ENCODE data around the gene GAS2. TPM values are rescaled to one million over a fixed set of nuclear protein-coding genes. Genes with fewer than 3 reads are reported as not detected.
A peak's percentile ranks its signal among the peaks of the same experiment; 100 is the strongest.

GAS2 gene
- total RNA-seq, 1 donor from 2014 or later, result 0.70 TPM

DNA sequence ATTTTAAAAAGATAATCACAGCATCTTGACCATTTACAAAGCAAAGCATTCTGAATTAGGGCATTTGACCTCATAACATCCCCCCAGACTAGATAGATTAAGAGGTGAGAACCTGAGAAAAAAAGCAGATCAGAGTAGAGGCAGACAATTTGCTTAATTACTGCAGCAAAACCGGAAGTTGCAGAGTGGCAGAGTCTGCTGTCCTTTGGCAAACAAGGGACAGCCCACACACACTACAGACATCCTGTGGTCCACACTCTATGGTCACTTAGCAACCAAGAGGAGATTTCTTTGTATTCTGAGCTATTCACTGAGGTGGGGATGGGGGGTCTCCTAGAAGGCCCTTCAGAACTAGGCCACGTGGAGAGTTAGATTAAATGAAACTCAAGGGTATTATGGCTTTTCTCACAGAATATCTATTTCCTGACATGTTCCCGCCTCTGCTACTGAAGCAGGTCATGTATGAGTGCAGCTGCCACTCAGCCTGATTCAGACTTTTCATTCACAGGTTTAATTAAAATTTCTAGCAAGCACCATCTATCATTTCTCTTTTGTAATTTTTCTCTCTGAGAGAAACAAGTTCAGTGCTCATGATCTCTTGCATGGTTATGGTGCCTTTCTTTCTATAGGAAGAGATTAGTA is 114.7 kb downstream of the GAS2 start:
- H3K4me3 Mint-ChIP-seq (ENCODE audit: unreplicated experiment), result no peak overlapping the region
- DNase-seq (ENCODE audit: extremely low spot score, unreplicated experiment), result no peak
- TF ChIP-seq, protein P1, sequence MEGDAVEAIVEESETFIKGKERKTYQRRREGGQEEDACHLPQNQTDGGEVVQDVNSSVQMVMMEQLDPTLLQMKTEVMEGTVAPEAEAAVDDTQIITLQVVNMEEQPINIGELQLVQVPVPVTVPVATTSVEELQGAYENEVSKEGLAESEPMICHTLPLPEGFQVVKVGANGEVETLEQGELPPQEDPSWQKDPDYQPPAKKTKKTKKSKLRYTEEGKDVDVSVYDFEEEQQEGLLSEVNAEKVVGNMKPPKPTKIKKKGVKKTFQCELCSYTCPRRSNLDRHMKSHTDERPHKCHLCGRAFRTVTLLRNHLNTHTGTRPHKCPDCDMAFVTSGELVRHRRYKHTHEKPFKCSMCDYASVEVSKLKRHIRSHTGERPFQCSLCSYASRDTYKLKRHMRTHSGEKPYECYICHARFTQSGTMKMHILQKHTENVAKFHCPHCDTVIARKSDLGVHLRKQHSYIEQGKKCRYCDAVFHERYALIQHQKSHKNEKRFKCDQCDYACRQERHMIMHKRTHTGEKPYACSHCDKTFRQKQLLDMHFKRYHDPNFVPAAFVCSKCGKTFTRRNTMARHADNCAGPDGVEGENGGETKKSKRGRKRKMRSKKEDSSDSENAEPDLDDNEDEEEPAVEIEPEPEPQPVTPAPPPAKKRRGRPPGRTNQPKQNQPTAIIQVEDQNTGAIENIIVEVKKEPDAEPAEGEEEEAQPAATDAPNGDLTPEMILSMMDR (IDR thresholded peaks at IDR 0.05), result no peak
- no peaks in the 10 kb centered on the region for H3K36me3 Mint-ChIP-seq (ENCODE audit: unreplicated experiment)
- no peaks in the 10 kb centered on the region for H3K9me3 Mint-ChIP-seq (ENCODE audit: unreplicated experiment)
- H3K27ac Mint-ChIP-seq (ENCODE audit: unreplicated experiment), result no peak overlapping the region
- peaks cover 29% of the 10 kb centered on the region for H3K27me3 Mint-ChIP-seq (ENCODE audit: unreplicated experiment)
- H3K4me1 Mint-ChIP-seq (ENCODE audit: unreplicated experiment), result no peaks in the 10 kb centered on the region

DNA sequence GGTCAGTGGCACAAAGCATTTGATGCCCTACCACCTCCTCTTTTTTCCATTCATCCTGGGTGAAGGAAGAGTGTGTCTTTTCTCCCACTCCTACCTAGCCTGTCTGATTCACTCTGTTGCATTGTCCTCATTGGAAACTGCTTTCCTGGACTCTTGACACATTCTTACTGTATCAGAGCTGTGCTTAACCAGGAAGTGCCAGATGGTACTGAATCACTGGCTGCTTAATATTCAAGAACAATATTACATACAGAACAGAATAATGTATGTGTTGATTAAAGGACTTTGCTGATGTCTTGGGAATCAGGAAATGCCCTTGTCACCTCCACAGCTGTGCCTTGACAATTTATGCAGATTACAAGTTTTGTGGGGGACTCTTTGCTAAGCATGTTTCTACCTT is 118.8 kb downstream of the GAS2 start:
- Mint-ChIP-seq H3K36me3 (ENCODE audit: unreplicated experiment) (no peaks in the 10 kb centered on the region), H3K4me1 (ENCODE audit: unreplicated experiment) (peaks cover 2% of the 10 kb centered on the region), H3K27ac (ENCODE audit: unreplicated experiment) (no peak overlapping the region), H3K27me3 (ENCODE audit: unreplicated experiment) (peaks cover 18% of the 10 kb centered on the region), H3K4me3 (ENCODE audit: unreplicated experiment) (no peak overlapping the region), H3K9me3 (ENCODE audit: unreplicated experiment) (no peaks in the 10 kb centered on the region)
- no peak for DNase-seq (ENCODE audit: extremely low spot score, unreplicated experiment)
- TF ChIP-seq, protein P1 (IDR thresholded peaks at IDR 0.05), result no peak

- Mint-ChIP-seq H3K27ac (ENCODE audit: unreplicated experiment) (no peak overlapping the region), H3K9me3 (ENCODE audit: unreplicated experiment) (no peaks in the 10 kb centered on the region), H3K27me3 (ENCODE audit: unreplicated experiment) (peaks cover 18% of the 10 kb centered on the region), H3K4me1 (ENCODE audit: unreplicated experiment) (peaks cover 2% of the 10 kb centered on the region), H3K36me3 (ENCODE audit: unreplicated experiment) (no peaks in the 10 kb centered on the region), H3K4me3 (ENCODE audit: unreplicated experiment) (no peak overlapping the region)
- DNase-seq (ENCODE audit: extremely low spot score, unreplicated experiment), result no peak
- TF ChIP-seq, protein P1 (IDR thresholded peaks at IDR 0.05), result no peak
These were observed 120.1 kb downstream of the GAS2 start for GRCh38 chr11:22786475-22786874.

- no peak overlapping the region for H3K27ac Mint-ChIP-seq (ENCODE audit: unreplicated experiment)
- H3K4me3 Mint-ChIP-seq (ENCODE audit: unreplicated experiment), result no peak overlapping the region
- no peak for DNase-seq (ENCODE audit: extremely low spot score, unreplicated experiment)
- TF ChIP-seq, protein P1 (IDR thresholded peaks at IDR 0.05), result no peak
- no peaks in the 10 kb centered on the region for H3K9me3 Mint-ChIP-seq (ENCODE audit: unreplicated experiment)
- H3K4me1 Mint-ChIP-seq (ENCODE audit: unreplicated experiment), result peaks cover 2% of the 10 kb centered on the region
- H3K36me3 Mint-ChIP-seq (ENCODE audit: unreplicated experiment), result no peaks in the 10 kb centered on the region
- peaks cover 18% of the 10 kb centered on the region for H3K27me3 Mint-ChIP-seq (ENCODE audit: unreplicated experiment)
These were observed 120.6 kb downstream of the GAS2 start for GRCh38 chr11:22787055-22787454.

DNA sequence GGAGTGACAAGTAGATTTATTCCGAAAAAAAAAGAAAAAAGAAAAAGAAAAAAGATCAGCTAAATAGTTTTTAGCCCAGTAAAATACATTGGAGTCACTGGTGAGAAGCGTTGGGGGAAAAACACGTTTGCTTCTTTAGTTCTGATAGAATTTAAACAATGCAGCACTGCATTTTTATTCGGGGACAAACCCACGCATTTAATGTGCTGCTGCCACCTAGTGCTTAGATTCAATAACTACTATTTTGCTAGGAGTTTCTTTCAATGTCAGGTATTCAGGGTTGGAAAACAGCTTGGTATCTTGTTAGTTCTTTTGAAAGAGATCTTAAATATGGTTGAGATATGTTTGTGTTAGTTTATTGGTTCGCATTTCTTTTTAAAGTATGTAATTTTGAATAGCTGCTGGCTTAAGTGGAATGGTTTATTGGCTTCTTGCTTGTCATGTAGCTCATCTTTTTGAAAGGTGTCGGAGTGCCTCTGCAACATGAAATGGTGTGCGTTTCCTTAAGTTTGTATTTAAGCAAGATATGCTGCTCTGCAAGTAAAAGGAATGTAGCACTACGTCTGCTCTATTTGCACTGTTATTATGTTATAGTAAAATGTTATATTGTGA is 121.2 kb downstream of the GAS2 start:
- Mint-ChIP-seq H3K9me3 (ENCODE audit: unreplicated experiment) (no peaks in the 10 kb centered on the region), H3K4me3 (ENCODE audit: unreplicated experiment) (no peak overlapping the region), H3K27me3 (ENCODE audit: unreplicated experiment) (peaks cover 18% of the 10 kb centered on the region), H3K27ac (ENCODE audit: unreplicated experiment) (no peak overlapping the region), H3K36me3 (ENCODE audit: unreplicated experiment) (no peaks in the 10 kb centered on the region), H3K4me1 (ENCODE audit: unreplicated experiment) (peaks cover 5% of the 10 kb centered on the region)
- no peak for DNase-seq (ENCODE audit: extremely low spot score, unreplicated experiment)
- TF ChIP-seq, protein P1 (IDR thresholded peaks at IDR 0.05), result peak; percentile 80
